Glutamatergic neuron (in vitro differentiated cells): ENCODE data around the gene ADGRG2. TPM values are rescaled to one million over a fixed set of nuclear protein-coding genes. Genes with fewer than 3 reads are reported as not detected.

Experiments used
- DNase-seq: peaks from one replicate; pipeline ENCODE4 v3.0.0; 2022
- H3K27ac Mint-ChIP-seq: one replicate; pipeline ENCODE4 v1.8.0; 2020; ENCODE audit warnings: mild to moderate bottlenecking, mixed read lengths, inconsistent platforms; ENCODE audit not compliant: unreplicated experiment
- H3K27me3 Mint-ChIP-seq: one replicate; pipeline ENCODE4 v1.8.0; 2020; ENCODE audit warnings: mild to moderate bottlenecking, moderate library complexity, mixed read lengths, inconsistent platforms; ENCODE audit not compliant: unreplicated experiment
- H3K36me3 Mint-ChIP-seq: one replicate; pipeline ENCODE4 v1.8.0; 2020; ENCODE audit warnings: mild to moderate bottlenecking, mixed read lengths, inconsistent platforms; ENCODE audit not compliant: unreplicated experiment
- H3K4me1 Mint-ChIP-seq: one replicate; pipeline ENCODE4 v1.8.0; 2020; ENCODE audit warnings: mild to moderate bottlenecking, low read depth, mixed read lengths, inconsistent platforms; ENCODE audit not compliant: unreplicated experiment
- H3K4me3 Mint-ChIP-seq: one replicate; pipeline ENCODE4 v1.8.0; 2020; ENCODE audit warnings: mild to moderate bottlenecking, mixed read lengths, inconsistent platforms; ENCODE audit not compliant: unreplicated experiment
- H3K9me3 Mint-ChIP-seq: one replicate; pipeline ENCODE4 v1.8.0; 2020; ENCODE audit warnings: mild to moderate bottlenecking, moderate library complexity, mixed read lengths, inconsistent platforms; ENCODE audit not compliant: unreplicated experiment
- long read RNA-seq: library from polyadenylated mRNA; unstranded; transcript quantifications from one replicate; pipeline ENCODE4 v2.0.0, GENCODE V29; 2020; ENCODE audit not compliant: unreplicated experiment
- total RNA-seq: library from RNA; stranded (reverse); fragmentation: NEBNext Ultra II Directional; extraction: Animal tissue kit (Norgen Biotek cat#: 25700); gene quantifications from one replicate; pipeline ENCODE4 v1.2.1, GENCODE V29; 2021; ENCODE audit not compliant: unreplicated experiment
- TF ChIP-seq, protein P1 (sequence below): fragments of 200-600 bp; sonication (generic); IDR thresholded peaks from one replicate; pipeline ENCODE4 v1.5.0; 2021; ENCODE audit not compliant: partially characterized antibody, unreplicated experiment

Gene ADGRG2, protein sequence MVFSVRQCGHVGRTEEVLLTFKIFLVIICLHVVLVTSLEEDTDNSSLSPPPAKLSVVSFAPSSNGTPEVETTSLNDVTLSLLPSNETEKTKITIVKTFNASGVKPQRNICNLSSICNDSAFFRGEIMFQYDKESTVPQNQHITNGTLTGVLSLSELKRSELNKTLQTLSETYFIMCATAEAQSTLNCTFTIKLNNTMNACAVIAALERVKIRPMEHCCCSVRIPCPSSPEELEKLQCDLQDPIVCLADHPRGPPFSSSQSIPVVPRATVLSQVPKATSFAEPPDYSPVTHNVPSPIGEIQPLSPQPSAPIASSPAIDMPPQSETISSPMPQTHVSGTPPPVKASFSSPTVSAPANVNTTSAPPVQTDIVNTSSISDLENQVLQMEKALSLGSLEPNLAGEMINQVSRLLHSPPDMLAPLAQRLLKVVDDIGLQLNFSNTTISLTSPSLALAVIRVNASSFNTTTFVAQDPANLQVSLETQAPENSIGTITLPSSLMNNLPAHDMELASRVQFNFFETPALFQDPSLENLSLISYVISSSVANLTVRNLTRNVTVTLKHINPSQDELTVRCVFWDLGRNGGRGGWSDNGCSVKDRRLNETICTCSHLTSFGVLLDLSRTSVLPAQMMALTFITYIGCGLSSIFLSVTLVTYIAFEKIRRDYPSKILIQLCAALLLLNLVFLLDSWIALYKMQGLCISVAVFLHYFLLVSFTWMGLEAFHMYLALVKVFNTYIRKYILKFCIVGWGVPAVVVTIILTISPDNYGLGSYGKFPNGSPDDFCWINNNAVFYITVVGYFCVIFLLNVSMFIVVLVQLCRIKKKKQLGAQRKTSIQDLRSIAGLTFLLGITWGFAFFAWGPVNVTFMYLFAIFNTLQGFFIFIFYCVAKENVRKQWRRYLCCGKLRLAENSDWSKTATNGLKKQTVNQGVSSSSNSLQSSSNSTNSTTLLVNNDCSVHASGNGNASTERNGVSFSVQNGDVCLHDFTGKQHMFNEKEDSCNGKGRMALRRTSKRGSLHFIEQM
- 0.39 TPM for total RNA-seq
- long read RNA-seq, result 0 reads

DNA sequence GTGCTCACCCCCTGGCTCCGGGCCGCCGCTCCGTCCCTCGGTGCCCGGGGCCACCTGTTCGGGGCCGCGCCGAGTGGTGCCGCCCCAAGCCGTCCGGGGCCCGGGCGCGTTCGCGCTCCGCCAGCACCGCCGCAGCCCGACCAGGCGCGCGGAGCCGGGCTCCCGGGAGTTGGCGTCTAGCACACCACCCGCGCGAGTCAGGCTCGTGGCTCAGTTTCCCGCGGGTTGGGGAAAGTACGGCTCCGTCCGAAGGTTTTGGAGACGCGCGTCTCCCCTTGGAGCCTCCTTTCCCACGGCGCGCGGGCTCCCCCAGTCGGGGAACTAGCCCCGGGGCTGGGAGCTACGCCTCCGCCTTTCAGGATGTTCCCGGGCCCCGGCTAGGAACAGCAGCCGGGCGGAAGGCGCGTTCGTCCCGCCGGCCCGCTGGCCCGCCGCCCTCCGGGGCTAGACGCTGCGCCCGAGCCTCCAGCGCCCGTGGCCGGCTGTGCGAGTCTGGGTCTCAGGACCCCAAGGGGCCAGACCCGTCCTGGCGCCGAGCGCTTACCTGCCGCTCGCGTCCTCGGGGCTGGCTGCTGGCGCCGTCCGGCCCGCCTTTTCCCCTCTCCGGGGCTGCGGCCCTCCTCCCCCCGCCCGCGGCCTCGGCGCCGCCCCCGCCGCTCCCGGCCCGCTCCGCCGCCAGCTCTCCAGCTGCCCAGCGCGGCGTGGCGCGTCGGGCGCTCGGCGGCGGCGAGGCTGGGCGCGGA is at the start of gene ADGRG2:
ADGRG2 (minus strand) TSS at position 571 of the 743 bp plus-strand sequence. CDS start 53,634 bp downstream, outside the sequence.
- peaks cover 3% of the 10 kb centered on the region for H3K27me3 Mint-ChIP-seq
- H3K27ac Mint-ChIP-seq, result no peak within 1 kb of the TSS
- peak; percentile 39 for DNase-seq
- TF ChIP-seq, protein P1, sequence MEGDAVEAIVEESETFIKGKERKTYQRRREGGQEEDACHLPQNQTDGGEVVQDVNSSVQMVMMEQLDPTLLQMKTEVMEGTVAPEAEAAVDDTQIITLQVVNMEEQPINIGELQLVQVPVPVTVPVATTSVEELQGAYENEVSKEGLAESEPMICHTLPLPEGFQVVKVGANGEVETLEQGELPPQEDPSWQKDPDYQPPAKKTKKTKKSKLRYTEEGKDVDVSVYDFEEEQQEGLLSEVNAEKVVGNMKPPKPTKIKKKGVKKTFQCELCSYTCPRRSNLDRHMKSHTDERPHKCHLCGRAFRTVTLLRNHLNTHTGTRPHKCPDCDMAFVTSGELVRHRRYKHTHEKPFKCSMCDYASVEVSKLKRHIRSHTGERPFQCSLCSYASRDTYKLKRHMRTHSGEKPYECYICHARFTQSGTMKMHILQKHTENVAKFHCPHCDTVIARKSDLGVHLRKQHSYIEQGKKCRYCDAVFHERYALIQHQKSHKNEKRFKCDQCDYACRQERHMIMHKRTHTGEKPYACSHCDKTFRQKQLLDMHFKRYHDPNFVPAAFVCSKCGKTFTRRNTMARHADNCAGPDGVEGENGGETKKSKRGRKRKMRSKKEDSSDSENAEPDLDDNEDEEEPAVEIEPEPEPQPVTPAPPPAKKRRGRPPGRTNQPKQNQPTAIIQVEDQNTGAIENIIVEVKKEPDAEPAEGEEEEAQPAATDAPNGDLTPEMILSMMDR, result no peak
- H3K4me1 Mint-ChIP-seq, result peaks cover 2% of the 10 kb centered on the region
- H3K9me3 Mint-ChIP-seq, result no peaks in the 10 kb centered on the region
- no peaks in the 10 kb centered on the region for H3K36me3 Mint-ChIP-seq
- peak within 1 kb of the TSS; percentile 71 for H3K4me3 Mint-ChIP-seq

DNA sequence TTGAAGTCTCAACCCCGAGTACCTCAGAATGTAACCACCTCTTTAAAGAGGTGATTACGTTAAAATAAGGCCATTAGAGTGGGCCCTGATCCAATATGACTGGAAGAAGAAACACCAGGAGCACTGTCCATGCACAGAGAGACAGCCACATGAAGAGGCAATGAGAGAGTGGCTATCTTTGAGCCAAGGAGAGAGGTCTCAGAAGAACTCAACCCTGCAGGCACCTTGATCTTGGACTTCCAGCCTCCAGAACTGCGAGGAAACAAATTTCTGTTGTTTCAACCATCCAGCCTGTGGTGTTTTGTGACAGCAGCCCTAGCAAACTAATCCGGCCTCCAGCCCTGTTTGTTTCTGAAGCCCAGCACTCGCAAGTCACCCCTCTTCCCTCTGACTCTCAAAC is 46.3 kb upstream of the ADGRG2 start:
- no peaks in the 10 kb centered on the region for H3K9me3 Mint-ChIP-seq
- no peaks in the 10 kb centered on the region for H3K36me3 Mint-ChIP-seq
- no peak overlapping the region for H3K27ac Mint-ChIP-seq
- no peaks in the 10 kb centered on the region for H3K27me3 Mint-ChIP-seq
- TF ChIP-seq, protein P1, result no peak
- H3K4me3 Mint-ChIP-seq, result no peak overlapping the region
- no peak for DNase-seq
- no peaks in the 10 kb centered on the region for H3K4me1 Mint-ChIP-seq

DNA sequence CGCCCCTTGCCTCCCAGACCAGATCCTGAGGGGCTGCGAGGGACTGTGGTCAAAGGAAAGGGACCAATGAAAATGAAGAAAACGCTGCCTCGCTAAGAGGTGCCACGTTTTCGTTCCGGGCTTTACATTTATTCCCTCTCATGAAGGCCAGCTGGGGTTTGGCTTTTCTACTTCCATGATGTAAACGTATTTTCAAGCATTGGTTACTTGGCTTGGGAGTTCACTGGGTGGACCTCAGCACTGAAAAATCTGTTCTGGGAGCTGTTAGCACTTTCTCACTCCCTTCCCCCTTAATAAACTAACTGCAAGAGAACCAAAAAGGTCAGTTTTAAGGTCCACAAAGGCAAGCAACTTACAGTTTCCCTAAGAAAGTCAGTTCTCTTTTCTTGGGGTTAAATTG is 40.6 kb upstream of the ADGRG2 start:
- Mint-ChIP-seq H3K36me3 (no peaks in the 10 kb centered on the region), H3K27ac (no peak overlapping the region), H3K27me3 (no peaks in the 10 kb centered on the region), H3K9me3 (no peaks in the 10 kb centered on the region), H3K4me3 (no peak overlapping the region), H3K4me1 (no peaks in the 10 kb centered on the region)
- no peak for DNase-seq
- TF ChIP-seq, protein P1, result no peak

DNA sequence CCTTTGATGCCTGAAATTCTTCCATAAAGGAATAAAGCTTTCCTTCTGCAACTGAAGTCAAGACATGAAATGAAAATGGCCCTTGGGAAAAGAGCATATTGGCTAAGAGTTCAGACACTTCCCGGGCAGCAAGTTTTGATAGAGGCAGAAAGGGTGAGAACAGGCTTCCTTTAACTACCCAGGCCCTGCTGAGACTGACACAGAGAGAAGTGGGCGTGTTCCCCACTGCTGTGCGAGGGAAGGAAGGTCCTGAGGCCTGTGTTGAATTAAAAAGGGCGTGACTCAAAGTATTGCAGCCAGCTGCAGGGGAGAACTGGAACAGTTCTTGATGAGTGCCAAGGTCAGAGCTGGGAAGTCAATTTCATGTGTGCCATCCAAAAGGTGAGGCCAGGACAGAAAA is 33.9 kb upstream of the ADGRG2 start:
- H3K27me3 Mint-ChIP-seq, result peaks cover 2% of the 10 kb centered on the region
- no peaks in the 10 kb centered on the region for H3K4me1 Mint-ChIP-seq
- TF ChIP-seq, protein P1, result no peak
- H3K4me3 Mint-ChIP-seq, result no peak overlapping the region
- no peaks in the 10 kb centered on the region for H3K36me3 Mint-ChIP-seq
- no peak overlapping the region for H3K27ac Mint-ChIP-seq
- DNase-seq, result no peak
- H3K9me3 Mint-ChIP-seq, result no peaks in the 10 kb centered on the region
